GM18508 (cell line): ENCODE measurements around the gene RNF223.
"Not testable (repeated sequence)": the region's sequence is repeated elsewhere in the genome, so short reads cannot be mapped to it uniquely, and the experiment has no call there.

Source experiments
- ATAC-seq: cut with Tn5 transposase; IDR thresholded peaks from one replicate; pipeline ENCODE4 v1.9.1; 2021; ENCODE audit warnings: moderate number of reproducible peaks; ENCODE audit not compliant: insufficient read depth, unreplicated experiment

The RNF223 gene

GRCh38 chr1:1062348-1063163 is 11.6 kb downstream of the RNF223 start:
- no peak for ATAC-seq

- ATAC-seq = no peak
Observed at GRCh38 chr1:1061682-1062345, 12.3 kb downstream of the RNF223 start.

GRCh38 chr1:1060281-1061000 is 13.7 kb downstream of the RNF223 start:
- no peak for ATAC-seq

GRCh38 chr1:1059494-1060280 is 14.4 kb downstream of the RNF223 start:
- no peak for ATAC-seq

GRCh38 chr1:1058921-1059493 is 15.1 kb downstream of the RNF223 start:
- ATAC-seq = no peak

GRCh38 chr1:1058088-1058905 is 15.8 kb downstream of the RNF223 start:
- ATAC-seq = no peak

- not testable (repeated sequence) for ATAC-seq
Observed at GRCh38 chr1:1057769-1058087, 16.4 kb downstream of the RNF223 start.

- no peak for ATAC-seq
Observed at GRCh38 chr1:1055841-1056736, 18.0 kb downstream of the RNF223 start.

GRCh38 chr1:1054971-1055370 is 19.1 kb downstream of the RNF223 start:
- ATAC-seq = no peak

- no peak for ATAC-seq
Observed at GRCh38 chr1:1054099-1054700, 19.9 kb downstream of the RNF223 start.

- ATAC-seq = no peak
Observed at GRCh38 chr1:1053682-1054081, 20.4 kb downstream of the RNF223 start.

GRCh38 chr1:1053022-1053421 is 21.1 kb downstream of the RNF223 start:
- ATAC-seq = no peak

- ATAC-seq = no peak
Observed at GRCh38 chr1:1052003-1052840, 21.9 kb downstream of the RNF223 start.

- no peak for ATAC-seq
Observed at GRCh38 chr1:1051127-1051810, 22.8 kb downstream of the RNF223 start.

- no peak for ATAC-seq
Observed at GRCh38 chr1:1050577-1051052, 23.5 kb downstream of the RNF223 start.
